ENCODE measurements around the gene OR2A1. TPM values are rescaled to one million over a fixed set of nuclear protein-coding genes. Genes with fewer than 3 reads are reported as not detected.
A peak's percentile ranks its signal among the peaks of the same experiment; 100 is the strongest.
"Not testable (repeated sequence)": the region's sequence is repeated elsewhere in the genome, so short reads cannot be mapped to it uniquely, and the experiment has no call there.

Gene OR2A1, protein sequence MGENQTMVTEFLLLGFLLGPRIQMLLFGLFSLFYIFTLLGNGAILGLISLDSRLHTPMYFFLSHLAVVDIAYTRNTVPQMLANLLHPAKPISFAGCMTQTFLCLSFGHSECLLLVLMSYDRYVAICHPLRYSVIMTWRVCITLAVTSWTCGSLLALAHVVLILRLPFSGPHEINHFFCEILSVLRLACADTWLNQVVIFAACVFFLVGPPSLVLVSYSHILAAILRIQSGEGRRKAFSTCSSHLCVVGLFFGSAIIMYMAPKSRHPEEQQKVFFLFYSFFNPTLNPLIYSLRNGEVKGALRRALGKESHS
- total RNA-seq (2014; rRNA removed; shearing (Covaris generic)), result not detected in 2 replicates

DNA sequence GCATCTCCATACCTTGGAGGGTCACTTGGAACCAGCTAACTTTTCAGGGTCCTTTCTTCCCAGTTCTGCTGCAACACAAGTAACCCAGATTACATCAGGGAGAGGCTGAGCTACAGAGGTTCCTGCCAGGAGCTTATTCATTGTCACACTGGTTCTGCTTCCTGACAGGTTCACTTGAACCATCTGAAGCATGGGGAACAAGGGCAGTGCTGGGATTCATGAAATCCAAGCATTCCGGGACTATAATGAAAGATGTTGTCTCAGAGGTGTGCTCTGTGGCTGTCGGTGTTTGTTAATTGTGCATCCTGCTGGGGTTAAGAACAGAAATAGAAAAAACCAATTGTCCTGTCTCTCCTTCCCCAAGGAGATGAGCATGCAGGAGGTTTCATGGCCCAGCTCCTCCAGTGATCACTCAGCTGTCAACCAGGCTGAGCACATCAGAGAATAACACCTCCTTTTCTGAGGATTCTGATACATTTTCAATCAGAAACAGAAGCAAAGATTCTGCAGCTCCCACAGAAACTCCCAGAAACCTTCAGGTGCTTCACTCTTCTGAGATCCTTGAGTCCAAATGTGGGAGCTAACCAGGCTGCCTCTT, at the start of gene OR2A1:
Gene OR2A1 (plus strand): TSS at position 548 of the 598 bp plus-strand sequence. CDS start 5,706 bp downstream, outside the sequence.
- not testable (repeated sequence) for H3K36me3 ChIP-seq; H3K4me3 ChIP-seq; DNase-seq; H3K4me1 ChIP-seq; H3K27me3 ChIP-seq; H3K9me3 ChIP-seq (replicated peaks); H3K27ac ChIP-seq

DNA sequence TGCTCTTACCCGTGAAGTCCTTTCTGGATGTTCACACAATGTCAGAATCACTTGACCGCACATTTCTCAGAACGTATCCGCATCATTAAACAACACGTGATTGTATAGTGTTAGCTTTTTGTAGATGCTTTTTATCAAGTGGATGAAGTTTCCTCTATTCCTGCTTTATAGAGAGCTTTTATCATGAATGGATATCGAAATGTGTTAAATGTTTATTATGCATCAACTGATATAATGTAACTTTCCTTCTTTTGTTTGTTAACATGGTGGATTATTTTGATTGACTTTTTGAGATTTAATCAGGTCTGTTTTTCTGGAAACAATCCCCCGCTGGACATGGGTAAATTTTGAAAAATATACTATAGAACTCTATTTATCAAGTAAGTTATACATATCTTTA, 47.5 kb upstream of the OR2A1 start, which contains the start of gene OR2A7:
Gene OR2A7 (minus strand): TSS at position 101 of the 400 bp plus-strand sequence. CDS start 5,164 bp downstream, outside the sequence.
- not testable (repeated sequence) for H3K4me3 ChIP-seq; H3K27me3 ChIP-seq; H3K9me3 ChIP-seq (replicated peaks); H3K27ac ChIP-seq; DNase-seq; H3K4me1 ChIP-seq; H3K36me3 ChIP-seq

DNA sequence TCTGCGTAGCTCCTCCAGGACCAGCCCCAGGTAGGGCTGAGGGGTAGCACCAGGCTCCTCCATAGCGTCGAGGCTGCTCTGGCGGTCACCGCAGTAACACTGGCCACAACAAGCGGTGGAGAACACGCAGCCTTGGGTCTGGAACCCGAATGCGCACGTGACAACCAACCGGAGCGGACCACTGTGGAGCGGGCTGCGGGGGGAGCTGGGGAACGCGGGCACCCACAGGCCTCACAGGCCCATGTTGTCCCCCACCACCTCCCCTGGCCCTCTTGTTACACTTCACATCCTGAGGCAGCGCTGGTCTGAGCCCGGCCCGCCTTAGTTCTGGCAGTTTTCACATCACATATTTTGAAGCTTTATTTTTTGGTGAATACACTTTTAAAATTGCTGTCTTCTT, 43.0 kb upstream of the OR2A1 start, which contains the start of gene CTAGE8:
Gene CTAGE8 (minus strand): TSS at position 101 of the 400 bp plus-strand sequence. CDS start 38 bp downstream, at position 63.
- H3K27ac ChIP-seq; H3K9me3 ChIP-seq (replicated peaks); H3K27me3 ChIP-seq; H3K4me1 ChIP-seq; DNase-seq; H3K36me3 ChIP-seq; H3K4me3 ChIP-seq: not testable (repeated sequence)

DNA sequence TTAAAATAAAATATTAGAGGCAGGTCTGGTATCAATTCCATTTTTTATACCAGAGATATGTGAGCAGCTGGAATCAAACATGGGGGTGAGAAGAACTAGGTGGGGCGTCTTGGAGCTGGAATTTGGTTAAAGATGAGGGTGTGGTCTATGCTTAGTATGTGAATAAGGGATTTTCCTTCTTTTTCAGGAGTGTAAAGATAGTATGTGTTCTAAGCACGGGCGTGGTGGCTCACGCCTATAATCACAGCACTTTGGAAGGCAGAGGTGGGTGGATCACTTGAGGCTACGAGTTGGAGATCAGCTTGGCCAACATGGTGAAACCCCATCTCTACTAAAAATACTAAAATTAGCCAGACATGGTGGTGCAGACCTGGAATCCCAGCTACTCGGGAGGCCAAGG, 36.9 kb upstream of the OR2A1 start:
- H3K27ac ChIP-seq; H3K9me3 ChIP-seq (replicated peaks); H3K27me3 ChIP-seq; H3K4me3 ChIP-seq; H3K36me3 ChIP-seq; DNase-seq; H3K4me1 ChIP-seq: not testable (repeated sequence)

DNA sequence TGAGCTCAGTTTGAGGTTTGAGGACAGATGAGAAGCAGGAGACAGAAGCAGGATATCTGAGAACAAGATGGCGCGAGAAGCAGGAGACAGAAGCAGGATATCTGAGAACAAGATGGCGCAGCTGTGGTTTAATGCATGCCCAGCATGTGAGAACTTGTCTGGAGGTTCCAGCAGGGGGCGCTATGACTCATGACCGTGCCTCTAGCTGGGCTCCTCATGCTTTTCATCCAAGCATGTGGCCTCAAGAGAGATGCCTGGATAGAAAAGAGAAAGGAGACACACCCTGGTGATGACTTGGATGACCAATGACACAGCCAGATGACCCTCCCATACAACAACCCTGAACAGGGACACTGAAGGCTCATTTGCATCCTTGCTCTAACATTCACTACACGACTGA, 32.2 kb upstream of the OR2A1 start:
- DNase-seq; H3K9me3 ChIP-seq (replicated peaks); H3K4me3 ChIP-seq; H3K36me3 ChIP-seq; H3K27me3 ChIP-seq; H3K4me1 ChIP-seq; H3K27ac ChIP-seq: not testable (repeated sequence)

DNA sequence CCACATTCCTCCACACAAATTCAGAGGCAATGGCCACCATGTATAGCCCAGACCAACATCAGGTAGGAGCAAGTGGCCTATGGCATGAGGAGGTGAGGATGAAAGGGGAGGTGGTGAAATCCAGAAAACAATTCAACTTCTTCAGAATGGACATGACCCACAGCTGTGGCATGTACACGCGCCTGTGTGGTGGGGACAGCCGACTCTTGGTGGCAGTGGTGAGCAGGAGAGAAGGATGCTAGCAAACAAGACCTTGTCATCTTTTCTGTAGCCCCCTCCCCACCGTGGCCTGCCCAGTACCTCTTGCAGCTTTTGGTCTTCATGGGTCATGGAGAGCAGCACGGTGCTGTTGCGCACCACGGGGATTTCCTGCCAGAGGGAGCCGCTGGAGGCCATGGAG, 30.2 kb upstream of the OR2A1 start:
- DNase-seq, H3K27ac ChIP-seq, H3K4me1 ChIP-seq: not testable (repeated sequence)

DNA sequence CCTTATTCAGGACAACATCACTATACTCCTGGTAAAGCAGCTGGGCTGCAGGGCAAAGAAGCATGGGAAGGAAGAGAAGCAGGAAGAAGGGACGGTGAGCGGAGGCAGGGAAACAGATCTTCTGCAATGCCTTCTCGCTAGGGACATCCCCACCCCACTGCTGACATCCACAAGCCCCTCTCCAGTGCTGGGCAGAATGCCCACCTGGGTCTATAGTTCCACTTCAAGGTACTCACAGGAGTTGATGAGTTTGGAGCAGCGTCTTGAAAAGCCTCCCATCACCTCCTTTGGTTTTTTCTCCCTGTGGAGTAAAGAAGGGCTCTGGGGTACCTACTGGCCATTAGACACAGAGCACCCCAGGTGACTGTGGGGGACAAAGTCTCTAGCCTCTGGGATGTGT, 29.7 kb upstream of the OR2A1 start:
- H3K27me3 ChIP-seq; DNase-seq; H3K9me3 ChIP-seq (replicated peaks); H3K4me1 ChIP-seq; H3K36me3 ChIP-seq; H3K27ac ChIP-seq; H3K4me3 ChIP-seq: not testable (repeated sequence)

More for the DNA sequence above, 30.2 kb upstream of the OR2A1 start:
- not testable (repeated sequence) for H3K9me3 ChIP-seq (replicated peaks); H3K27me3 ChIP-seq; H3K36me3 ChIP-seq; H3K4me3 ChIP-seq

DNA sequence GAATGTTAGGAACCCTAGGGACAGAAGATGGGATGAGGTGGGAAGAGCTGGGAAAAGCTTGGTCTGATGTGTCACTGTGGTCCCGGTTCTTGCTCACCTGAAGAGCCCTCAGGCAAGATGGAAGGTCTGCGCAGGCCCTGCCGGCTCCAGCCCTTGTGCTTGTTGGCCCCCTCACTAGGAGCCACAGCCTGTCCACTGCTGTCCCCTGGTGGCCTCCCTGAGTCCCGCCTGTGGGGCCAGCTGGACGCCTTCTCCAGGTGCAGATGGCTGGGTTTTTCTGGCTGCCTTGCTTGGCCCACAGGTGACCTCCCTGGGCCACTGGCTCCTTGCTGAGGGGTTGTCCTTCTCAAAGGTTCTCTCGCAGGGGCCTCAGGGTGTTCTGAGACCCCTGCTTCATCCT, 28.5 kb upstream of the OR2A1 start:
- DNase-seq; H3K4me1 ChIP-seq; H3K36me3 ChIP-seq; H3K27me3 ChIP-seq; H3K9me3 ChIP-seq (replicated peaks); H3K27ac ChIP-seq; H3K4me3 ChIP-seq: not testable (repeated sequence)

DNA sequence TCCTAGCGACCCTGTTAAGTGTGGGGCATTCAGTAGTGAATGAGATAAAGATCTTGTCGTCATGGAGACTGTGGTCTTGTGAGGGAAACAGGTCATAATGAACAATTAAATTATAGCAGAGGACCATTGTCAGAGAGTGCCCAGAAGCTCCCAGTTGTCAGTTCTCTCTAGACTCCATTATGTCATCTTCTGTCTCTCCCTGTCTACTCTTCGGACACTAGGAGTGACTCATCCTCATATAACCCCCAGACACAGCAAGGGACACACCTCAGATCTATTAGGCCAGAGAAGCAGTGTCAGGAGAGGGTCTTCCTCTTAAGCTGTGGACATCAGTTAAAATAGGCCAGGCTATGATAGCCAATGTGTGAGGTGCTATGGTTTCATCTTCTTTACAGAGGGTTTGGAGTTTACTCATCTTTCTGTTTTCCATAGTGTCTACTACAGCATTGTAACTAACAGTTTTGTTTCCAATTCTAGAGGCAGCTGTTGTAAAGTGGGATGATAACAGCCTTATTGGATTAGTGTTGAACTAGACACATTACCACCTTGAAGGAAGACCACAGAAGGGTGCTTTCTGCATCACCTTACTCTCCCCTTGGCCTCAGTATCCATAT, 24.9 kb upstream of the OR2A1 start:
- DNase-seq; H3K9me3 ChIP-seq (replicated peaks); H3K4me3 ChIP-seq; H3K27me3 ChIP-seq; H3K4me1 ChIP-seq; H3K27ac ChIP-seq; H3K36me3 ChIP-seq: not testable (repeated sequence)

DNA sequence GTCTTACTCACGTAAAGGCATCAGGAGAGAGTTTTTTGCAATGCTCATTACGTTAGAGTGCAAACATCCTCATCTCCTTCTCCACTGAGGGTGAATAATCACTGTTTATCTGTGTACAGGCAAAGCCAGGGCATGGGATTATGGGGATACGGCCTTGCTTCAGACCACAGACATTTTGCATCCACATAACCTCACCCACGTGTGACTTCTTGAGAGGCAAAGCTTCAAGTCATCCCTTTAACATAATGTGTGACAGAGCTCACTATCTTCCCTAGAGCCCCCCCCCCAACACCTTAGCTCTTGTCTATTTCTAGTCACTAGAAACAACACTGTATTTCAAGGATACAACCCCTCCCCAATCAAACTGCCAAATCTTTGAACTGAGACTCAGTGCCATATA, 20.6 kb upstream of the OR2A1 start:
- DNase-seq; H3K4me1 ChIP-seq; H3K36me3 ChIP-seq; H3K27me3 ChIP-seq; H3K27ac ChIP-seq; H3K9me3 ChIP-seq (replicated peaks); H3K4me3 ChIP-seq: not testable (repeated sequence)

DNA sequence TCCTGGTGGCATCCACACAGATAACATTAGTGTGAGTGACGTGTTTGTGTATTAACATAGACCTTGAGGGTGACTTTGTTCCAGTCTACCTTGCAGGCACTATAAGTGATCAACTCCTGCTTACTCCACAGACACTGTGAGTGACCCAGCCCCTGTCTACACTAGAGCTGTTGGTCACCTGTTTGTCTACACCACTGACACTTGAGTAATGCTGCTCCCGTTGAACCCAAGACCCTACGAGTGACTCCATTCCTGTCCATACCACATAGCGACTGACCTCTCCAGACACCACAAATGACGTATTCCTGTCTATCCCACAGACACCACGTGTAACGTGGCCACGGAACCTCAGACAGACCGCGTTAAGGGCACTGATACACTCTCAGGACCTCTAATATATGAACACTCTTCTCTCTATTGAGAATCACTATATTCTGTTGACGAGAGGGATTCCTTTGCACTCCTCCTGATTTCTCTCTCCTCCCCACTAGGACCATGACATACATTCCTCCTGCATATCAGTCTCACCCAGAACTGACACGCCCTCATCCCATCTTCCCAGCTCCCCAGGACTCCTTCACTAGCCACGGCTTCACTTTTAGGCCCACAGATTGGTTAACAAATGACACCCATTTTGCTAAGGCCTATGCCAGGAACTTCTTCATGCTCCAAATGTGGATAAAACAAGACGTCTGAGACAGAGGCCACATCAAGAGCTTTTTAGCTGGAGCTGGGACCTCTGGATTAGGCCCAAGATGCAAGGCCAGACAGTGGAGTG, 19.6 kb upstream of the OR2A1 start:
- DNase-seq; H3K36me3 ChIP-seq; H3K9me3 ChIP-seq (replicated peaks); H3K27ac ChIP-seq; H3K4me3 ChIP-seq; H3K4me1 ChIP-seq; H3K27me3 ChIP-seq: not testable (repeated sequence)

DNA sequence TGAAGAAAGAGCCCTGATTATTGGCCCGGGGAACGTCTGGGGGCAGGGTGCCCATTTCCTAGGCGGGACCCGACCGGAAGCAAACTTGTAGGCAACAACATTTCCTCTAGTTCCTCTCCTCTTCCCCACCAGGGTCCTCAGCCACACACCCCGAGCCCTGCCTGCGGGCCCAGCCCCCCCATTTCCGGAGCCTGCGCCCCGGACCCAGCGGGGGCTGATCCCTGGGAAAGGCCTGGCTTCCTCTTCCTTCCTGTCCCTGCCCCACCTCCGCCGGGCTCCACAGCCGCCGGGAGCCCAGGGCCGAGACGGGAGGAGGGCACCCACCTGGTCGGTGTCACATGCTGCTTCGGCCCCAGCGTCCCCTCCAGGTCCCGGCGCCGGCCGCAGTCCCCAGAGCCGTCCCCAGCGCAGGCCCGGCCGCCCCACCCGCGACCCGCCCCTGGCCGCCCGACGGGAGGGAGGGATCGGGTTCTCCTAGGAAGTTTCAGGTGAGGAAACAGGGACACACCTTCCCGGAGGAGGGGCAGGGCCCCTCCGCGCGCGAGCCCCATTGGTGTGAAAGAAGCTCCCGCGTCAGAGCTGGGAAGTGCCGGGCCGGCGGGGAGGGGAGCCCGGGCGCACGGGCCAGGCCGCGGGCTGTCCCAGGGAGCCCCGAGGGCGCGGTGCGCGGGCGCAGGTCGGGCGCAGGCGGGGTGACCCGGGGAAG, 18.3 kb upstream of the OR2A1 start:
- H3K9me3 ChIP-seq (replicated peaks); H3K4me1 ChIP-seq; H3K4me3 ChIP-seq; H3K27ac ChIP-seq; DNase-seq; H3K36me3 ChIP-seq; H3K27me3 ChIP-seq: not testable (repeated sequence)

DNA sequence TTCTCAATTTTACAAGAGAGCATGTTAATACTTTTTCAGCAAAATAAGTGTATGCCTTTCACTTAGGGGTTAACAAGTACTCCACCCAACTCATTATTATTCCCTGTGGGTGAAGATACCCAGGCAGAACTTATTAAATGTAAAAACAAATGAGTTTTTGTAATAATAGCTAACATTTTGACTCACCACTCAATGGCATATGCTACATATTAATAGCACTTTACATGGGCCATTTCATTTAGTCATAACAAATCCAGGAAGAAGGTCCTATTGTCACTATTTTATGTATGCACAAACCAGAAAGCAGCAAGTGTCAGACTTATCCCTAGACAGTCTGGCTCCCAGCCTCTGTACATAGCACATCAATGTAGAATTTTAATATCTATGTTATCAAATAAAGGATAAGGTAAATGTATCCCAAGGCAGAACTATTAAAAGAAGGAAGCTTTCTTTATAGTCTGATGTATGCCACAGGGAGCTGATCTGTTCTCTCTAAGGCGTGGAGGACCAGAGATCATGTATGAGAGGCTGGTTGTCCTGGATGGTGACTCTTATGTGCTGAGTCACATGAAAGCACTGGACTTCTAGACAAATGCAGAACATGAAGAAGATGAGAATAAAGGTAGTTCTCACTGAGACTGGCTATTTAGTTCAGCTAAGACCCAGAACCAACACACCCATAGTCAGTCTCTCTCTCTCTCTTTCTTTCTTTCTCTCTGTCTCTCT, 9.5 kb upstream of the OR2A1 start:
- peak in 1 of 2 experiments; percentile 0 for DNase-seq
- H3K27me3 ChIP-seq; H3K36me3 ChIP-seq; H3K4me1 ChIP-seq; H3K27ac ChIP-seq; H3K4me3 ChIP-seq; H3K9me3 ChIP-seq (replicated peaks): not testable (repeated sequence)

DNA sequence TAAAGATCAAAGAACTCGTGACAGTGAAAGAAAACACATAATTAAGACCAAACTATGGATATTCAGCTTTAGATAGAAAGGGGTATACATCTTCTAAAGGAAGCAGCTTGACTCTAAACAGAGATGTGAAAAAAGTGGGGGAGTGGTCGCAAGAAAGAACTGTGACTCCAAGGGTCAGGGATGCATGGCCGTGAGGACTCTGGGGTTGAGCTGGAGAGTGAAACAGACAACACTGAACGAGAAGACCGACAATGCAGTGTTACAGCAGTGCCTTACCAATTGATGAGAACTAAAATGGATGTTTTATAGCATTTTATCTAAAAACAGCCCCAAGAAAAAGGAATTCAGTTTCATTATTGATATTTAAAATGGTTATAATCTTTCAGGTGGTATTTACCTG, 8.6 kb upstream of the OR2A1 start:
- not testable (repeated sequence) for H3K36me3 ChIP-seq; H3K4me1 ChIP-seq; DNase-seq; H3K27me3 ChIP-seq; H3K27ac ChIP-seq; H3K4me3 ChIP-seq; H3K9me3 ChIP-seq (replicated peaks)

Data from SJCRH30 (cell line).